Endothelial cell (in vitro differentiated cells): ENCODE results near the gene CRIP2. TPM values are rescaled to one million over a fixed set of nuclear protein-coding genes. Genes with fewer than 3 reads are reported as not detected.

ENCODE experiments used
- DNase-seq: peaks from one replicate; pipeline ENCODE4 v3.0.0; 2021; ENCODE audit warnings: low spot score
- H3K27ac Mint-ChIP-seq: one replicate; pipeline ENCODE4 v1.8.0; 2021; ENCODE audit warnings: mixed read lengths, inconsistent platforms; ENCODE audit not compliant: unreplicated experiment
- H3K27me3 Mint-ChIP-seq: one replicate; pipeline ENCODE4 v1.8.0; 2021; ENCODE audit warnings: mild to moderate bottlenecking, moderate library complexity, mixed read lengths, inconsistent platforms; ENCODE audit not compliant: unreplicated experiment
- H3K36me3 Mint-ChIP-seq: one replicate; pipeline ENCODE4 v1.8.0; 2021; ENCODE audit warnings: mild to moderate bottlenecking, low read depth, mixed read lengths, inconsistent platforms; ENCODE audit not compliant: unreplicated experiment
- H3K4me1 Mint-ChIP-seq: one replicate; pipeline ENCODE4 v1.8.0; 2021; ENCODE audit warnings: mild to moderate bottlenecking, mixed read lengths, inconsistent platforms; ENCODE audit not compliant: unreplicated experiment
- H3K4me3 Mint-ChIP-seq: one replicate; pipeline ENCODE4 v1.8.0; 2021; ENCODE audit warnings: mild to moderate bottlenecking, mixed read lengths, inconsistent platforms; ENCODE audit not compliant: unreplicated experiment
- H3K9me3 Mint-ChIP-seq: one replicate; pipeline ENCODE4 v1.8.0; 2021; ENCODE audit warnings: mixed read lengths, inconsistent platforms; ENCODE audit not compliant: unreplicated experiment
- CTCF ChIP-seq: fragments of 200-600 bp; sonication (generic); IDR thresholded peaks from one replicate; pipeline ENCODE4 v1.5.0; 2021; ENCODE audit warnings: antibody characterized with exemption; ENCODE audit not compliant: unreplicated experiment
- total RNA-seq: library from RNA; stranded (reverse); fragmentation: NEBNext Ultra II Directional; extraction: Animal tissue kit (Norgen Biotek cat#: 25700); gene quantifications from one replicate; pipeline ENCODE4 v1.2.1, GENCODE V29; 2021; ENCODE audit not compliant: unreplicated experiment

CRIP2 gene
- total RNA-seq, 1 donor from 2014 or later: 67.4 TPM

- Mint-ChIP-seq H3K27ac (no peak overlapping the region), H3K4me3 (peak overlapping the region; percentile 56), H3K36me3 (peaks cover 11% of the 10 kb centered on the region), H3K4me1 (no peaks in the 10 kb centered on the region), H3K9me3 (no peaks in the 10 kb centered on the region), H3K27me3 (peaks cover 8% of the 10 kb centered on the region)
- TF ChIP-seq CTCF: no peak
- no peak for DNase-seq
These were observed 47.2 kb upstream of the CRIP2 start for GRCh38 chr14:105427412-105427811.

DNA sequence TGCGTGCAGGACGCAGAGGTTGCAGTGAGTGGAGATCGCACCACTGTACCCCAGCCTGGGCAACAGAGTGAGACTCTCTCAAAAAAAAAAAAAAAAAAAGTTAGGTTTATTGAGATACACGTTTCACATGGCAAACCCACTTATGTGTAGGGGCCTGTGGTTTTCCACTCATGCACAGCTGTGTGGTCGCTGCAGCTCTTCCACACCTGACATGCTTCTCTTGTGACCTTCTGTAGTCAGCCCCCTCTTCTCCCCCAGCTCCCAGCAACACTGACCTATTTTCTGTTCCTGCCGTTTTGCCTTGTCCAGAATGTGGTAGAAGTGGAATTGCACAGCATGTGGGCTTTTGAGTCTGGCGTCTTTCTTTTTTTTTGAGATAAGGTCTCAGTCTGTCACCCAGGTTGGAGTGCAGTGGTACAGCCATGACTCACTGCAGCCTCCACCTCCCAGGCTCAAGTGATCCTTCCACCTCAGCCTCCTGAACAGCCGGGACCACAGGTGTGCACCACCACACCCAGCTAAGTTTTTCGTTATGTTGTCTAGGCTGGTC is 46.6 kb upstream of the CRIP2 start:
- no peaks in the 10 kb centered on the region for H3K4me1 Mint-ChIP-seq
- H3K4me3 Mint-ChIP-seq: no peak overlapping the region
- DNase-seq: no peak
- no peak overlapping the region for H3K27ac Mint-ChIP-seq
- no peak for TF ChIP-seq CTCF
- no peaks in the 10 kb centered on the region for H3K9me3 Mint-ChIP-seq
- H3K36me3 Mint-ChIP-seq: peaks cover 11% of the 10 kb centered on the region
- peaks cover 6% of the 10 kb centered on the region for H3K27me3 Mint-ChIP-seq

GRCh38 chr14:105430042-105430441 is 44.6 kb upstream of the CRIP2 start:
- H3K9me3 Mint-ChIP-seq: no peaks in the 10 kb centered on the region
- peaks cover 6% of the 10 kb centered on the region for H3K27me3 Mint-ChIP-seq
- no peak overlapping the region for H3K27ac Mint-ChIP-seq
- H3K36me3 Mint-ChIP-seq: peaks cover 11% of the 10 kb centered on the region
- no peak overlapping the region for H3K4me3 Mint-ChIP-seq
- DNase-seq: no peak
- H3K4me1 Mint-ChIP-seq: no peaks in the 10 kb centered on the region
- TF ChIP-seq CTCF: no peak

- H3K27ac Mint-ChIP-seq: no peak overlapping the region
- no peaks in the 10 kb centered on the region for H3K4me1 Mint-ChIP-seq
- no peak for TF ChIP-seq CTCF
- peaks cover 6% of the 10 kb centered on the region for H3K27me3 Mint-ChIP-seq
- no peak overlapping the region for H3K4me3 Mint-ChIP-seq
- H3K9me3 Mint-ChIP-seq: no peaks in the 10 kb centered on the region
- H3K36me3 Mint-ChIP-seq: peaks cover 13% of the 10 kb centered on the region
- DNase-seq: no peak
These were observed 44.1 kb upstream of the CRIP2 start for GRCh38 chr14:105430565-105430964.

- Mint-ChIP-seq H3K27ac (no peak overlapping the region), H3K4me1 (no peaks in the 10 kb centered on the region)
These were observed 43.4 kb upstream of the CRIP2 start for GRCh38 chr14:105431256-105431655.

More at GRCh38 chr14:105431256-105431655, 43.4 kb upstream of the CRIP2 start:
- Mint-ChIP-seq H3K4me3 (no peak overlapping the region), H3K9me3 (no peaks in the 10 kb centered on the region), H3K27me3 (peaks cover 6% of the 10 kb centered on the region), H3K36me3 (peaks cover 16% of the 10 kb centered on the region)
- DNase-seq: no peak
- TF ChIP-seq CTCF: no peak
